ENCODE measurements around the gene WDR35.
A peak's percentile ranks its signal among the peaks of the same experiment; 100 is the strongest.

The WDR35 gene

GRCh38 chr2:19989667-19990415, at the start of gene WDR35:
Gene WDR35 (minus strand): TSS chr2:19990105. CDS start chr2:19990015, 90 bp downstream.
- DNase-seq, result peak; percentile 90

- DNase-seq, result no peak
These were observed 47.8 kb upstream of the WDR35 start for GRCh38 chr2:20037660-20038059.

- DNase-seq, result no peak
These were observed 46.2 kb upstream of the WDR35 start for GRCh38 chr2:20035955-20036666.

GRCh38 chr2:20034821-20035220, 44.9 kb upstream of the WDR35 start:
- no peak for DNase-seq

- DNase-seq, result no peak
These were observed 44.3 kb upstream of the WDR35 start for GRCh38 chr2:20034218-20034617.

GRCh38 chr2:20033322-20033721, 43.4 kb upstream of the WDR35 start:
- no peak for DNase-seq

GRCh38 chr2:20030224-20030623, 40.3 kb upstream of the WDR35 start:
- no peak for DNase-seq

GRCh38 chr2:20027705-20028434, 38.0 kb upstream of the WDR35 start:
- DNase-seq, result no peak

GRCh38 chr2:20027260-20027677, 37.4 kb upstream of the WDR35 start:
- no peak for DNase-seq

GRCh38 chr2:20025065-20025786, 35.3 kb upstream of the WDR35 start:
- DNase-seq, result no peak

GRCh38 chr2:20023688-20024087, 33.8 kb upstream of the WDR35 start:
- no peak for DNase-seq

- no peak for DNase-seq
These were observed 31.6 kb upstream of the WDR35 start for GRCh38 chr2:20021405-20022009.

- DNase-seq, result no peak
These were observed 29.8 kb upstream of the WDR35 start for GRCh38 chr2:20019747-20020146.

- no peak for DNase-seq
These were observed 28.8 kb upstream of the WDR35 start for GRCh38 chr2:20018601-20019152.

- no peak for DNase-seq
These were observed 26.4 kb upstream of the WDR35 start for GRCh38 chr2:20016346-20016745.

GRCh38 chr2:20015482-20016083, 25.7 kb upstream of the WDR35 start:
- DNase-seq, result no peak

- no peak for DNase-seq
These were observed 23.4 kb upstream of the WDR35 start for GRCh38 chr2:20013126-20013849.

- DNase-seq, result no peak
These were observed 22.6 kb upstream of the WDR35 start, which contains the start of gene MATN3 for GRCh38 chr2:20012282-20013125. Gene MATN3 (minus strand): TSS chr2:20012668. CDS start chr2:20012631, 37 bp downstream.

GRCh38 chr2:20012032-20012281, 22.1 kb upstream of the WDR35 start:
- no peak for DNase-seq

All from CD4-positive, alpha-beta T cell treated with Interferon gamma for 1 hour (primary cell).